NB4 (cell line): ENCODE results near the gene CUL5.

Experiments
- CTCF ChIP-seq: IDR thresholded peaks from one replicate; pipeline ENCODE4 v1.5.1; 2012; ENCODE audit warnings: low read depth, low read length
- MYC ChIP-seq: IDR thresholded peaks from 2 replicates; pipeline ENCODE4 v1.6.1; 2011; ENCODE audit warnings: low read depth, low read length

- TF ChIP-seq CTCF (no peak), MYC (no peak)
Measured at GRCh38 chr11:108097179-108097578, 88.5 kb downstream of the CUL5 start.
